SK-N-SH treated with all-trans-retinoic acid at 6 μM for 48 hours (cell line): ENCODE results near the gene ABR.

Source experiments
- ATAC-seq: fragments of 200-7000 bp; cut with Tn5 transposase; 3 replicates; pipeline ENCODE4 v1.9.1; 2020; ENCODE audit warnings: mild to moderate bottlenecking, moderate library complexity
- ARNTL ChIP-seq: fragments of 450-650 bp; formaldehyde crosslinking; IDR thresholded peaks from 2 replicates; pipeline ENCODE4 v1.5.0; 2020; ENCODE audit warnings: low read depth, mild to moderate bottlenecking, moderate library complexity, borderline replicate concordance
- BACH2 ChIP-seq: fragments of 250-450 bp; sonication (Bioruptor Pico); IDR thresholded peaks from 2 replicates; pipeline ENCODE4 v1.9.0; 2021; ENCODE audit warnings: mild to moderate bottlenecking, borderline replicate concordance
- CSDC2 ChIP-seq: fragments of 250-450 bp; sonication (Bioruptor Pico); IDR thresholded peaks from 2 replicates; pipeline ENCODE4 v1.5.0; 2020; ENCODE audit warnings: mild to moderate bottlenecking, moderate library complexity
- GLIS3 ChIP-seq: fragments of 250-450 bp; sonication (Bioruptor Pico); IDR thresholded peaks from 2 replicates; pipeline ENCODE4 v1.5.0; 2020; ENCODE audit warnings: mild to moderate bottlenecking, moderate library complexity
- ISL1 ChIP-seq: fragments of 250-450 bp; sonication (Bioruptor Pico); IDR thresholded peaks from 2 replicates; pipeline ENCODE4 v2.1.2; 2022; ENCODE audit warnings: mild to moderate bottlenecking, moderate library complexity
- OSR1 ChIP-seq: fragments of 250-450 bp; sonication (Bioruptor Pico); IDR thresholded peaks from 2 replicates; pipeline ENCODE4 v1.8.0; 2022; ENCODE audit warnings: moderate library complexity, mild to moderate bottlenecking, inconsistent platforms
- PPARA ChIP-seq: fragments of 250-450 bp; sonication (Bioruptor Pico); IDR thresholded peaks from 2 replicates; pipeline ENCODE4 v1.5.0; 2020; ENCODE audit warnings: mild to moderate bottlenecking, borderline replicate concordance
- SNAI2 ChIP-seq: fragments of 250-450 bp; sonication (Bioruptor Pico); IDR thresholded peaks from 2 replicates; pipeline ENCODE4 v1.5.0; 2020; ENCODE audit warnings: mild to moderate bottlenecking, moderate library complexity
- TOX ChIP-seq: fragments of 250-450 bp; sonication (Bioruptor Pico); IDR thresholded peaks from 2 replicates; pipeline ENCODE4 v1.8.0; 2021; ENCODE audit warnings: mild to moderate bottlenecking, moderate library complexity, borderline replicate concordance
- ZC3H10 ChIP-seq: fragments of 250-450 bp; sonication (Bioruptor Pico); IDR thresholded peaks from 2 replicates; pipeline ENCODE4 v1.5.1; 2021; ENCODE audit warnings: mild to moderate bottlenecking, moderate library complexity
- ZFP3 ChIP-seq: fragments of 250-450 bp; sonication (Bioruptor Pico); IDR thresholded peaks from 2 replicates; pipeline ENCODE4 v1.5.0; 2020; ENCODE audit warnings: mild to moderate bottlenecking, moderate library complexity
- ZFP30 ChIP-seq: fragments of 450-650 bp; formaldehyde crosslinking; IDR thresholded peaks from 2 replicates; pipeline ENCODE4 v1.5.0; 2022; ENCODE audit warnings: mild to moderate bottlenecking, moderate library complexity
- ZNF565 ChIP-seq: fragments of 450-650 bp; formaldehyde crosslinking; conservative IDR thresholded peaks from 2 replicates; pipeline ENCODE4 v1.5.0; 2020; ENCODE audit warnings: low read depth, mild to moderate bottlenecking, moderate library complexity
- ZNF70 ChIP-seq: fragments of 450-650 bp; formaldehyde crosslinking; IDR thresholded peaks from 2 replicates; pipeline ENCODE4 v1.5.0; 2020; ENCODE audit warnings: mild to moderate bottlenecking, moderate library complexity
- ZNF8 ChIP-seq: fragments of 450-650 bp; formaldehyde crosslinking; IDR thresholded peaks from 2 replicates; pipeline ENCODE4 v1.5.0; 2020; ENCODE audit warnings: mild to moderate bottlenecking, moderate library complexity
- TF ChIP-seq, protein P1 (sequence below): fragments of 250-450 bp; sonication (Bioruptor Pico); IDR thresholded peaks from 2 replicates; pipeline ENCODE4 v1.5.1; 2020; ENCODE audit warnings: low read depth, mild to moderate bottlenecking, moderate library complexity
- TF ChIP-seq, protein P2 (sequence below): fragments of 250-450 bp; sonication (Bioruptor Pico); IDR thresholded peaks from 2 replicates; pipeline ENCODE4 v1.8.0; 2021; ENCODE audit warnings: low read depth, mild to moderate bottlenecking, moderate library complexity, borderline replicate concordance
- TF ChIP-seq, protein P3 (sequence below): fragments of 250-450 bp; sonication (Bioruptor Pico); IDR thresholded peaks from 2 replicates; pipeline ENCODE4 v1.5.1; 2021; ENCODE audit warnings: mild to moderate bottlenecking, moderate library complexity
- TF ChIP-seq, protein P4 (sequence below): fragments of 250-450 bp; sonication (Bioruptor Pico); IDR thresholded peaks from 2 replicates; pipeline ENCODE4 v1.8.0; 2020; ENCODE audit warnings: mild to moderate bottlenecking, moderate library complexity, borderline replicate concordance

Gene ABR

DNA sequence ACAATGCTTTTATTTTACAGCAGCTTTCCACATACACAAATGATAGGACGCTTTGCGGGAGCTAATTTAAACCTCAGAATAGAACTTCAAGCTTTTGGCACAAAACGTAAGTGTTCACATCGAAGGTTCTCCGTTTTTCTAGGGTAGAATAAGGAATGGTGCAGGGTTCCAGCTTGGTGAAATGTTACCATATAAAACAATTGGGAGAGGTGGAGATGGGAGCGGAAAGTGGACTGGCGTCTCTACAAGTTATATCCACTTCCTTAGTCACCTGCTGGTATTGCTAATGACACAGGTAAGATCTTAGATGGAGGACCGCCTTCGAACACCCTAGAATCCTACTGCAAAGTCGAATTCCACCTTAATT lies 198.5 kb downstream of the ABR start:
- TF ChIP-seq PPARA (no peak), OSR1 (CRISPR knock-in tag) (no peak), ZFP3 (CRISPR knock-in tag) (no peak), TOX (CRISPR knock-in tag) (no peak), SNAI2 (no peak), GLIS3 (no peak), ZC3H10 (CRISPR knock-in tag) (no peak)
- TF ChIP-seq, protein P1, sequence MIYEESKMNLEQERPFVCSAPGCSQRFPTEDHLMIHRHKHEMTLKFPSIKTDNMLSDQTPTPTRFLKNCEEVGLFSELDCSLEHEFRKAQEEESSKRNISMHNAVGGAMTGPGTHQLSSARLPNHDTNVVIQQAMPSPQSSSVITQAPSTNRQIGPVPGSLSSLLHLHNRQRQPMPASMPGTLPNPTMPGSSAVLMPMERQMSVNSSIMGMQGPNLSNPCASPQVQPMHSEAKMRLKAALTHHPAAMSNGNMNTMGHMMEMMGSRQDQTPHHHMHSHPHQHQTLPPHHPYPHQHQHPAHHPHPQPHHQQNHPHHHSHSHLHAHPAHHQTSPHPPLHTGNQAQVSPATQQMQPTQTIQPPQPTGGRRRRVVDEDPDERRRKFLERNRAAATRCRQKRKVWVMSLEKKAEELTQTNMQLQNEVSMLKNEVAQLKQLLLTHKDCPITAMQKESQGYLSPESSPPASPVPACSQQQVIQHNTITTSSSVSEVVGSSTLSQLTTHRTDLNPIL (CRISPR knock-in tag) = no peak
- TF ChIP-seq, protein P2, sequence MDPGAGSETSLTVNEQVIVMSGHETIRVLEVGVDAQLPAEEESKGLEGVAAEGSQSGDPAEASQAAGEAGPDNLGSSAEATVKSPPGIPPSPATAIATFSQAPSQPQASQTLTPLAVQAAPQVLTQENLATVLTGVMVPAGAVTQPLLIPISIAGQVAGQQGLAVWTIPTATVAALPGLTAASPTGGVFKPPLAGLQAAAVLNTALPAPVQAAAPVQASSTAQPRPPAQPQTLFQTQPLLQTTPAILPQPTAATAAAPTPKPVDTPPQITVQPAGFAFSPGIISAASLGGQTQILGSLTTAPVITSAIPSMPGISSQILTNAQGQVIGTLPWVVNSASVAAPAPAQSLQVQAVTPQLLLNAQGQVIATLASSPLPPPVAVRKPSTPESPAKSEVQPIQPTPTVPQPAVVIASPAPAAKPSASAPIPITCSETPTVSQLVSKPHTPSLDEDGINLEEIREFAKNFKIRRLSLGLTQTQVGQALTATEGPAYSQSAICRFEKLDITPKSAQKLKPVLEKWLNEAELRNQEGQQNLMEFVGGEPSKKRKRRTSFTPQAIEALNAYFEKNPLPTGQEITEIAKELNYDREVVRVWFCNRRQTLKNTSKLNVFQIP (CRISPR knock-in tag) = no peak
- ATAC-seq = no peak; the same call in 2 of the 3 replicates

DNA sequence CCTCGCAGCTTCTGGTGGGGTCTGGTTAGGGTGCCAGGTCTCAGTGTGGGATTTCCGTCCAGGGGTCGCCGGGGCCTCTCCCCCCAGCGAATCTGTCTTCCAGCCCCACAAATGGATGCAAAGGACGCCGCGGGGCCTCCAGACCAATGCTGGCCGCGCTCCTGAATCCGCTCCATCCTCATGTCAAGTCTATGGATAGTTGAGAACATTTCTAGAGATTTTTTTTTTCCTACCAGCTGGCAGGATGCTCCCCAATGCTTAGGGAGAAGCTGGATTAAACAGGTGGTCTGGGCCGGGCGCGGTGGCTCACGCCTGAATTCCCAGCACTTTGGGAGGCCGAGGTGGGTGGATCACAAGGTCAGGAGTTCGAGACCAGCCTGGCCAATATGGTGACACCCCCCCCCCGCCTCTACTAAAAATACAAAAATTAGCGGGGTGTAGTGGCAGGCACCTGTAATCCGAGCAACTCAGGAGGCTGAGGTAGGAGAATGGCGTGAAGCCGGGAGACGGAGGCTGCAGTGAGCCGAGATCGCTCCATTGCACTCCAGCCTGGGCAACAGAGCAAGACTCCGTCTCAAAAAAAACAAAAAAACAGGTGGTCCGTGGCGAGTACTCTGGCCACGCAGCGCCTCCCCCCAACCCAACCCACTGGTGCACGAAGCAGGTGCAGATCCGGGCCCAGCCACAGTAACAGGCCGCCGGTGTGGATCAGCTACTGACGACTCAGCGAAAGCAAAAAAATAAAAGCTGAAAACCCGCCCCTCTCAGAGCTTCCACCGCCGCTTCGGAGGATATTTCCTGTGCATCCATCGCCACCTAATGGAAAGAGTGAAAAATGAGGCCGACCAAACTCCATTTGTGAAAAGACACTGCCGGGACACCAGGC lies 199.1 kb downstream of the ABR start:
- no peak for TF ChIP-seq ARNTL (CRISPR knock-in tag)
- no peak for TF ChIP-seq ZNF70
- TF ChIP-seq, protein P2 (CRISPR knock-in tag) = no peak
- no peak for TF ChIP-seq ZFP30
- no peak for TF ChIP-seq ZNF8 (CRISPR knock-in tag)
- TF ChIP-seq, protein P3, sequence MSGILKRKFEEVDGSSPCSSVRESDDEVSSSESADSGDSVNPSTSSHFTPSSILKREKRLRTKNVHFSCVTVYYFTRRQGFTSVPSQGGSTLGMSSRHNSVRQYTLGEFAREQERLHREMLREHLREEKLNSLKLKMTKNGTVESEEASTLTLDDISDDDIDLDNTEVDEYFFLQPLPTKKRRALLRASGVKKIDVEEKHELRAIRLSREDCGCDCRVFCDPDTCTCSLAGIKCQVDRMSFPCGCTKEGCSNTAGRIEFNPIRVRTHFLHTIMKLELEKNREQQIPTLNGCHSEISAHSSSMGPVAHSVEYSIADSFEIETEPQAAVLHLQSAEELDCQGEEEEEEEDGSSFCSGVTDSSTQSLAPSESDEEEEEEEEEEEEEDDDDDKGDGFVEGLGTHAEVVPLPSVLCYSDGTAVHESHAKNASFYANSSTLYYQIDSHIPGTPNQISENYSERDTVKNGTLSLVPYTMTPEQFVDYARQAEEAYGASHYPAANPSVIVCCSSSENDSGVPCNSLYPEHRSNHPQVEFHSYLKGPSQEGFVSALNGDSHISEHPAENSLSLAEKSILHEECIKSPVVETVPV (CRISPR knock-in tag) = no peak
- no peak for TF ChIP-seq PPARA
- no peak for TF ChIP-seq BACH2 (CRISPR knock-in tag)
- no peak for TF ChIP-seq ISL1 (CRISPR knock-in tag)
- no peak for TF ChIP-seq ZNF565 (CRISPR knock-in tag)
- no peak for TF ChIP-seq CSDC2 (CRISPR knock-in tag)
- TF ChIP-seq, protein P4, sequence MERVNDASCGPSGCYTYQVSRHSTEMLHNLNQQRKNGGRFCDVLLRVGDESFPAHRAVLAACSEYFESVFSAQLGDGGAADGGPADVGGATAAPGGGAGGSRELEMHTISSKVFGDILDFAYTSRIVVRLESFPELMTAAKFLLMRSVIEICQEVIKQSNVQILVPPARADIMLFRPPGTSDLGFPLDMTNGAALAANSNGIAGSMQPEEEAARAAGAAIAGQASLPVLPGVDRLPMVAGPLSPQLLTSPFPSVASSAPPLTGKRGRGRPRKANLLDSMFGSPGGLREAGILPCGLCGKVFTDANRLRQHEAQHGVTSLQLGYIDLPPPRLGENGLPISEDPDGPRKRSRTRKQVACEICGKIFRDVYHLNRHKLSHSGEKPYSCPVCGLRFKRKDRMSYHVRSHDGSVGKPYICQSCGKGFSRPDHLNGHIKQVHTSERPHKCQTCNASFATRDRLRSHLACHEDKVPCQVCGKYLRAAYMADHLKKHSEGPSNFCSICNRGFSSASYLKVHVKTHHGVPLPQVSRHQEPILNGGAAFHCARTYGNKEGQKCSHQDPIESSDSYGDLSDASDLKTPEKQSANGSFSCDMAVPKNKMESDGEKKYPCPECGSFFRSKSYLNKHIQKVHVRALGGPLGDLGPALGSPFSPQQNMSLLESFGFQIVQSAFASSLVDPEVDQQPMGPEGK (CRISPR knock-in tag) = no peak

DNA sequence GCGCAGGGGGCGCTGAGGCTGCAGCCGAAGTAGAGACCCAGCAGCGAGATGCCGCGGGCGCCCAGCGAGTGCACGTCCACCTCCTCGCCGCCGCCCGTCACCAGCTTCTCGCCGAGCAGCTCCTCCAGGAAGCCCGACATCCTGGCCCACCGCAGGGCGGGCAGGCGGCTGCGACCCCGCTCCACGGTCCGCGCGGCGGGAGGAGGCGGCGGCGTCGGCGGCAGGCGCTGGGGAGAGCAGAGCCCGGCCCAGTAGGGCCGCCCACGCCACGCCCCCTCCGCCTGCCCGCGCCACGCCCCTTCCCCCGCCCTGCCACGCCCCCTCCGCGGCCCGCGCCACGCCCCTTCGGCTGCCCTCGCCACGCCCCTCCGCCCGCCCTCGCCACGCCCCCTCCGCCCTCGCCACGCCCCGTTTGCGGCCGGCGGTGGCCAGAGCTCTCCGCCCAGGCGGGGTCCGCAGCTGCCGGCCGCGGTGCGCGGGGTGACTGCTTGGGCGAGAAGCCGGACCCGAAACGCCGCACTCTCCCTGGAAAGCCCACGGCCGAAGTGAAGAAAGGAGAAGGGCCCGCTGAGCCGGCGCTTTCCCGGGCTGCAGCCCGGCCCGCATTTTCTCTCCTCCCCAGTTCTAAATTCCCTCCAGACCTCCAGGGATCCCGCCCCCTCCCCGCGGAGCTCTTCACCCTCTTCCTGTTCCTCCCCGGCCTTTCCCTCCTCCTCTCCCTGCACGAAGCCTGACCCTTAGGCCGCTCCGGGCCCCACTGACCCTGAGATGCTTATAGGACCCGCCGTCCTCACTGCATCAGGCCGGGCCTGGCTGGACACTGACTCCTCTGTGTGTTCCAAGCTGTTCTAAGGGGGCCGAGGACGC lies 200.0 kb downstream of the ABR start, which contains the start of gene NXN:
TSS of gene NXN (minus strand) at position 238 of the 867 bp plus-strand sequence.
- peak; percentile 67 for ATAC-seq

More for the DNA sequence above, 199.1 kb downstream of the ABR start:
- ATAC-seq = peak; percentile 80

More for the DNA sequence above, 200.0 kb downstream of the ABR start, which contains the start of gene NXN:
- TF ChIP-seq ZFP3 (CRISPR knock-in tag) = peak; percentile 86
- TF ChIP-seq ZNF8 (CRISPR knock-in tag) = no peak
